CD14-positive monocyte (primary cell): ENCODE results near the gene SRGAP1. TPM values are rescaled to one million over a fixed set of nuclear protein-coding genes. Genes with fewer than 3 reads are reported as not detected.
"Not testable (repeated sequence)": the region's sequence is repeated elsewhere in the genome, so short reads cannot be mapped to it uniquely, and the experiment has no call there.

Experiments
- DNase-seq, 3 donors: peaks; one replicate each; pipeline ENCODE4 v3.0.0-alpha.2; 2011 to 2022
- H2AFZ ChIP-seq: 2 replicates; pipeline ENCODE4 v1.6.0; 2012; ENCODE audit warnings: mild to moderate bottlenecking, low read depth, low read length, inconsistent platforms; ENCODE audit not compliant: insufficient read depth, poor library complexity, severe bottlenecking
- H3K27ac ChIP-seq, 2 donors: 1 replicate in 1 of 2; 2 replicates in 1 of 2; pipeline ENCODE4 v1.5.1; 2012 to 2013; ENCODE audit warnings: low read length in 2 of 2, control low read depth in 1 of 2, inconsistent platforms in 1 of 2, low read depth in 1 of 2, mild to moderate bottlenecking in 1 of 2
- H3K27me3 ChIP-seq, 2 donors: one replicate each; pipeline versions ENCODE4 v1.6.0 to v1.6.1; 2011 to 2013; ENCODE audit warnings: low read length in 2 of 2; ENCODE audit not compliant: control insufficient read depth in 2 of 2, insufficient read depth in 2 of 2
- H3K36me3 ChIP-seq, 2 donors: replicated peaks in 1 of 2; 1 replicate in 1 of 2; 2 replicates in 1 of 2; pipeline versions ENCODE4 v1.5.1 to v1.6.1; 2012 to 2013; ENCODE audit warnings: low read length in 2 of 2, control low read depth in 1 of 2, inconsistent platforms in 1 of 2, mild to moderate bottlenecking in 1 of 2; ENCODE audit not compliant: insufficient read depth in 2 of 2, control insufficient read depth in 1 of 2
- H3K4me1 ChIP-seq, 2 donors: 1 replicate in 1 of 2; 2 replicates in 1 of 2; pipeline versions ENCODE4 v1.5.1 to v1.6.1; 2012 to 2013; ENCODE audit warnings: low read length in 2 of 2, control low read depth in 1 of 2, inconsistent platforms in 1 of 2, mild to moderate bottlenecking in 1 of 2, moderate library complexity in 1 of 2; ENCODE audit not compliant: insufficient read depth in 2 of 2, control insufficient read depth in 1 of 2
- H3K4me2 ChIP-seq: replicated peaks from 2 replicates; pipeline ENCODE3; 2012; ENCODE audit warnings: low read length, moderate library complexity, mild to moderate bottlenecking; ENCODE audit not compliant: poor library complexity, severe bottlenecking; ENCODE audit errors: extremely low read depth
- H3K4me3 ChIP-seq, 3 experiments: fragments of 200-600 bp in 1 of 3; sonication (generic) in 1 of 3; replicated peaks in 1 of 3; 1 replicate in 2 of 3; 2 replicates in 1 of 3; pipeline ENCODE4 v1.5.1; 2011 to 2013; ENCODE audit warnings: low read length in 3 of 3, mild to moderate bottlenecking in 3 of 3, control low read depth in 2 of 3, low read depth in 2 of 3, inconsistent platforms in 1 of 3, moderate library complexity in 1 of 3
- H3K79me2 ChIP-seq: 2 replicates; pipeline ENCODE4 v1.6.0; 2012; ENCODE audit warnings: mild to moderate bottlenecking, control low read depth, inconsistent platforms, low read length, moderate library complexity; ENCODE audit not compliant: insufficient read depth
- H3K9ac ChIP-seq: 2 replicates; pipeline ENCODE4 v1.6.0; 2017; ENCODE audit warnings: low read length, mild to moderate bottlenecking; ENCODE audit not compliant: insufficient read depth, poor library complexity, severe bottlenecking
- H3K9me3 ChIP-seq, 2 donors: replicated peaks in 1 of 2; 1 replicate in 1 of 2; 2 replicates in 1 of 2; pipeline versions ENCODE4 v1.5.1 to v1.6.1; 2012 to 2013; ENCODE audit warnings: low read length in 2 of 2, control low read depth in 1 of 2; ENCODE audit not compliant: control insufficient read depth in 1 of 2, insufficient read depth in 1 of 2
- H4K20me1 ChIP-seq: 2 replicates; pipeline ENCODE4 v1.6.0; 2012; ENCODE audit warnings: mild to moderate bottlenecking, low read length, control low read depth, moderate library complexity; ENCODE audit not compliant: insufficient read depth
- H3K27ac Mint-ChIP-seq, 7 donors: one replicate each; pipeline ENCODE4 v1.8.0; 2020; ENCODE audit warnings: mild to moderate bottlenecking in 7 of 7, mixed read lengths in 7 of 7, moderate library complexity in 6 of 7, inconsistent platforms in 2 of 7
- H3K27me3 Mint-ChIP-seq, 3 donors: one replicate each; pipeline ENCODE4 v1.8.0; 2021 to 2022; ENCODE audit warnings: low read depth in 3 of 3, mild to moderate bottlenecking in 3 of 3, mixed read lengths in 3 of 3, moderate library complexity in 3 of 3, inconsistent platforms in 1 of 3
- H3K36me3 Mint-ChIP-seq, 2 donors: one replicate each; pipeline ENCODE4 v1.8.0; 2020; ENCODE audit warnings: mixed read lengths in 2 of 2, inconsistent platforms in 1 of 2, mild to moderate bottlenecking in 1 of 2
- H3K4me1 Mint-ChIP-seq: one replicate; pipeline ENCODE4 v1.8.0; 2020; ENCODE audit warnings: mild to moderate bottlenecking, mixed read lengths
- H3K4me3 Mint-ChIP-seq, 2 donors: one replicate each; pipeline ENCODE4 v1.8.0; 2020; ENCODE audit warnings: mild to moderate bottlenecking in 2 of 2, mixed read lengths in 2 of 2, moderate library complexity in 1 of 2
- H3K9me3 Mint-ChIP-seq, 7 donors: one replicate each; pipeline ENCODE4 v1.8.0; 2020 to 2022; ENCODE audit warnings: mixed read lengths in 7 of 7, mild to moderate bottlenecking in 6 of 7, moderate library complexity in 6 of 7, inconsistent platforms in 2 of 7
- CTCF ChIP-seq: fragments of 200-600 bp; IDR thresholded peaks from one replicate; pipeline ENCODE4 v1.8.0; 2022; ENCODE audit warnings: antibody characterized with exemption, mild to moderate bottlenecking
- WGBS: methylation state at CpG from one replicate; pipeline ENCODE4 v1.1.5; 2013; ENCODE audit warnings: missing lambda C conversion rate; ENCODE audit not compliant: insufficient coverage; 5-methylcytosine and 5-hydroxymethylcytosine counted together
- intact Hi-C, 2 donors: fragments of 100-400 bp; cut with micrococcal nuclease; formaldehyde crosslinking; loops; one replicate each; pipeline versions ENCODE4 v1.15.0 to v1.15.1; 2023
- polyA plus RNA-seq, 3 donors: library from polyadenylated mRNA; depleted of rRNA in 1 of 3; unstranded in 2 of 3; stranded (reverse) in 1 of 3; fragments of 300-500 nt in 2 of 3; fragments of >200 nt in 1 of 3; fragmentation: Illumina TruSeq in 2 of 3; gene quantifications; 1 replicate in 2 of 3; 2 replicates in 1 of 3; pipeline ENCODE4 v1.2.3, GENCODE V29; 2012 to 2021

Gene SRGAP1
- polyA plus RNA-seq, 3 donors, result 0.05 to 0.52 (median 0.07) TPM

- no peak overlapping the region for H3K27ac Mint-ChIP-seq
Observed at GRCh38 chr12:64116969-64117368, 272.5 kb downstream of the SRGAP1 start.

DNA sequence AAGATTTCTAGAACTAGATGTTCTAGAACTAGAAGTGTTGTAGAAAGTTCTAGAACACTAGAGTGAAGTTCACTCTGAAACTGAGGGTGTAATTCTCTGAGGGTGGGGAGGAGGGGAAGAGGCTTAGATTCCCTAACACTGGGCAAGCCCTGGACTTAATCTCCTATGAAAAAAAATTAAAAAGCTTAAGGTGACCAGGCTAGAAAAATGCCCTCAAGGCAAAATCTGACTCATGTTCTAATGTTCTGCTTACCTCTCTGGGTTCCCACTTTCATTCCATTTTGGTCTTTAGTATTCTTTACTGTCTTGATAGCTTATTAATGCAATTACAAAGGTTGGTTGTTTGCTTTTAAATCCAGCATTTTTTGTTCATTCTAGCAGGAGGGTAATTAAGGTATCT lies 276.1 kb downstream of the SRGAP1 start:
- H3K4me1 ChIP-seq, result no peaks in the 10 kb centered on the region
- H3K79me2 ChIP-seq, result no peaks in the 10 kb centered on the region
- H4K20me1 ChIP-seq, result no peaks in the 10 kb centered on the region
- no peak for TF ChIP-seq CTCF
- intact Hi-C loops, result no loop called here
- Mint-ChIP-seq H3K36me3 (no peaks in the 10 kb centered on the region), H3K4me3 (no peak overlapping the region), H3K9me3 (peaks cover 0 to 7% (median 0%) of the 10 kb centered on the region in 7 donors), H3K27me3 (peaks cover 0 to 3% (median 3%) of the 10 kb centered on the region in 3 donors), H3K4me1 (no peaks in the 10 kb centered on the region), H3K27ac (no peak overlapping the region)
- H3K9ac ChIP-seq, result no peak overlapping the region
- H2AFZ ChIP-seq, result no peak overlapping the region
- H3K4me2 ChIP-seq, result no peak overlapping the region
- H3K27ac ChIP-seq, result no peak overlapping the region
- DNase-seq, result no peak
- no peak overlapping the region for H3K4me3 ChIP-seq
- H3K9me3 ChIP-seq, result no peaks in the 10 kb centered on the region
- no peaks in the 10 kb centered on the region for H3K36me3 ChIP-seq
- H3K27me3 ChIP-seq, result no peaks in the 10 kb centered on the region

More at GRCh38 chr12:64116969-64117368, 272.5 kb downstream of the SRGAP1 start:
- Histone ChIP-seq H3K4me2 (no peak overlapping the region), H3K4me3 (no peak overlapping the region), H3K79me2 (no peaks in the 10 kb centered on the region), H3K9ac (no peak overlapping the region), H3K9me3 (no peaks in the 10 kb centered on the region), H4K20me1 (no peaks in the 10 kb centered on the region), H3K27me3 (no peaks in the 10 kb centered on the region), H3K36me3 (no peaks in the 10 kb centered on the region), H3K4me1 (no peaks in the 10 kb centered on the region), H3K27ac (no peak overlapping the region), H2AFZ (no peak overlapping the region)
- no peak for TF ChIP-seq CTCF
- Mint-ChIP-seq H3K9me3 (peaks cover 0 to 9% (median 2%) of the 10 kb centered on the region in 7 donors), H3K4me3 (no peak overlapping the region), H3K4me1 (no peaks in the 10 kb centered on the region), H3K27me3 (peaks cover 0 to 3% (median 3%) of the 10 kb centered on the region in 3 donors), H3K36me3 (no peaks in the 10 kb centered on the region)
- intact Hi-C loops, result no loop called here
- no CpG with 5 or more reads among the region's 2 CpGs for WGBS
- DNase-seq, result no peak

GRCh38 chr12:64121086-64121485 lies 276.6 kb downstream of the SRGAP1 start:
- not testable (repeated sequence) for DNase-seq, H3K27me3 Mint-ChIP-seq

More at GRCh38 chr12:64121086-64121485, 276.6 kb downstream of the SRGAP1 start:
- H3K4me3 ChIP-seq, H3K4me2 ChIP-seq, H3K27ac ChIP-seq, H3K36me3 Mint-ChIP-seq, H3K9me3 ChIP-seq, intact Hi-C loops, H2AFZ ChIP-seq, H3K27ac Mint-ChIP-seq, H3K79me2 ChIP-seq, H3K4me1 Mint-ChIP-seq, H3K36me3 ChIP-seq, H3K4me3 Mint-ChIP-seq, H3K9me3 Mint-ChIP-seq, H3K27me3 ChIP-seq, H3K9ac ChIP-seq, H3K4me1 ChIP-seq, H4K20me1 ChIP-seq: not testable (repeated sequence)
- WGBS, result 100% methylated on average over 3 of the region's 3 CpGs
